ENCODE measurements around the gene MUC22. TPM values are rescaled to one million over a fixed set of nuclear protein-coding genes. Genes with fewer than 3 reads are reported as not detected.
"Not testable (repeated sequence)": the region's sequence is repeated elsewhere in the genome, so short reads cannot be mapped to it uniquely, and the experiment has no call there.

MUC22 gene
- polyA plus RNA-seq (2013, experiment 1 of 2) = not detected
- polyA plus RNA-seq (2013, experiment 2 of 2) = not detected

- H3K9me3 ChIP-seq (ENCODE audit: control insufficient read depth, low read length) = peaks cover 4% of the 10 kb centered on the region
- peaks cover 15% of the 10 kb centered on the region for H3K4me1 ChIP-seq (ENCODE audit: control insufficient read depth, insufficient read depth, low read length, poor library complexity, severe bottlenecking)
- H3K4me3 ChIP-seq (ENCODE audit: extremely low read depth, insufficient read depth, low read length, poor library complexity, severe bottlenecking) = no peak within 1 kb of the TSS
- H3K27ac ChIP-seq (ENCODE audit: low read depth, low read length, severe bottlenecking) = no peak within 1 kb of the TSS
- 93% methylated on average over 2 of the region's 4 CpGs; no CpG with 5 or more reads in 1 of the 2 experiments for WGBS, 2 experiments (ENCODE audit: insufficient coverage in 2 of 2)
- H3K36me3 ChIP-seq (ENCODE audit: control insufficient read depth, insufficient read depth, low read length) = no peaks in the 10 kb centered on the region
Observed at GRCh38 chr6:31010393-31011060, at the start of gene MUC22. Gene MUC22 (plus strand): TSS chr6:31010474. CDS start chr6:31010707, 233 bp downstream.

DNA sequence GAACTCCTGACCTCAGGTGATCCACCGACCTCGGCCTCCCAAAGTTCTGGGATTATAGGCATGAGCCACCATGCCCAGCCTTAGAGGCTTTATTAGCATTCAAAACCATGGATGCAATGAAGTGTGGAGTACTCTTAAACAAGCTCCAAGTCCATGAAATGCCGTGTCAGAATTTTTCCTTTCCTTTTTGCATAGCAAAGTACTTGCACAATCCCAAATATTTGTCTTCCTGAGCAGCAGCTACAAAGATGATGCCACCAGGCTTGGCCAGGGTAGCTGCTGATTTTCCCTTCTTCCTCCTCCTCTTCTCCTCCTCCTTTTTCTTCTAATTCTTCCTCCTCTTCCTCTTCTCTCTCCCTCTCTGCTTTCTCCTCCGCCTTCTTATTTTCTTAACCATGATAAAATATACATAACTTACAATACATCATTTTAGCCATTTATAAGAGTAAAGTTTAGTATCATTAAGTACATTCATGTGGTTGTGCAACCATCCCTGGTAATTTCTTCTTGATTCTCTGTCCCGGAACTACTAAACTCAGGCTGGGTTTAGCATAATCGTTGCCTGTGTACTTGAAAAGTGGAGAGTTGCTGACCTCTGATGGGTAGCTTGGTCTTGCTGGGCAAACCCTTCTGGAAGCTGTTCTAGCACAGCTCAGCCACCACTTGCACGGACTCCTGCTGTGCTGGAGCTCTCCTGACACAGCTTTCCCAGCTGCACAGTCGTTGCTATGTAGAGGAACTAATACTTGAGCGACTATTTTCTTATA lies 49.2 kb upstream of the MUC22 start:
- Histone ChIP-seq H3K4me3 (ENCODE audit: extremely low read depth, insufficient read depth, low read length, poor library complexity, severe bottlenecking) (no peak overlapping the region), H3K36me3 (ENCODE audit: control insufficient read depth, insufficient read depth, low read length) (no peaks in the 10 kb centered on the region), H3K9me3 (ENCODE audit: control insufficient read depth, low read length) (no peaks in the 10 kb centered on the region), H3K27ac (ENCODE audit: low read depth, low read length, severe bottlenecking) (no peak overlapping the region), H3K4me1 (ENCODE audit: control insufficient read depth, insufficient read depth, low read length, poor library complexity, severe bottlenecking) (peaks cover 10% of the 10 kb centered on the region)
- WGBS, 2 experiments (ENCODE audit: insufficient coverage in 2 of 2) = 88 to 91% methylated on average over 3 to 5 of the region's 9 CpGs

DNA sequence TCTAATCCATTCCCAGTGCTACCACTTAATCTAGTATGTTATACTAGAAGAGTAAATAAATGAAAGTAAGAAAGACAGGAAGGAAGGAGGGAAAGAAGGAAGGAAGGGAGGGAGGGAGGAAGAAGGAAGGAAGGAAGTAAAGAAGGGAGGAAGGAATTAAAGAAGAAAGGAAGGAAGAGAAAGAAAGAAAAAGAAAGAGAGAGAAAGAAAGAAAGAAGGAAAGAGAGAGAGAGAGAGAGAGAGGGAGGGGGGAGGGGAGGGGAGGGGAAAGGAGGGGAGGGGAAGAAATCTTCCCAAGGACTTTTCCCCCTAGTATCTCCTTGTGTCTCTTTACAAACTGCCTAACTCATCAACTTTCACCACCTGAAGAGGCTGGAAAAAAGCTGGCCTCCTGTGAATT lies 47.6 kb upstream of the MUC22 start:
- no peaks in the 10 kb centered on the region for H3K36me3 ChIP-seq (ENCODE audit: control insufficient read depth, insufficient read depth, low read length)
- H3K27ac ChIP-seq (ENCODE audit: low read depth, low read length, severe bottlenecking) = no peak overlapping the region
- no peaks in the 10 kb centered on the region for H3K9me3 ChIP-seq (ENCODE audit: control insufficient read depth, low read length)
- H3K4me1 ChIP-seq (ENCODE audit: control insufficient read depth, insufficient read depth, low read length, poor library complexity, severe bottlenecking) = peaks cover 3% of the 10 kb centered on the region
- no peak overlapping the region for H3K4me3 ChIP-seq (ENCODE audit: extremely low read depth, insufficient read depth, low read length, poor library complexity, severe bottlenecking)

GRCh38 chr6:30963641-30964040 lies 46.6 kb upstream of the MUC22 start:
- WGBS, 2 experiments (ENCODE audit: insufficient coverage in 2 of 2) = 93 to 97% methylated on average over 4 to 6 of the region's 6 CpGs

GRCh38 chr6:30964075-30964474 lies 46.2 kb upstream of the MUC22 start:
- Histone ChIP-seq H3K27ac (ENCODE audit: low read depth, low read length, severe bottlenecking) (no peak overlapping the region), H3K36me3 (ENCODE audit: control insufficient read depth, insufficient read depth, low read length) (no peaks in the 10 kb centered on the region), H3K4me3 (ENCODE audit: extremely low read depth, insufficient read depth, low read length, poor library complexity, severe bottlenecking) (no peak overlapping the region), H3K4me1 (ENCODE audit: control insufficient read depth, insufficient read depth, low read length, poor library complexity, severe bottlenecking) (no peaks in the 10 kb centered on the region), H3K9me3 (ENCODE audit: control insufficient read depth, low read length) (no peaks in the 10 kb centered on the region)
- 94 to 96% methylated on average over 4 of the region's 4 CpGs for WGBS, 2 experiments (ENCODE audit: insufficient coverage in 2 of 2)

More at GRCh38 chr6:30963641-30964040, 46.6 kb upstream of the MUC22 start:
- no peak overlapping the region for H3K4me3 ChIP-seq (ENCODE audit: extremely low read depth, insufficient read depth, low read length, poor library complexity, severe bottlenecking)
- no peaks in the 10 kb centered on the region for H3K9me3 ChIP-seq (ENCODE audit: control insufficient read depth, low read length)
- no peak overlapping the region for H3K27ac ChIP-seq (ENCODE audit: low read depth, low read length, severe bottlenecking)
- no peaks in the 10 kb centered on the region for H3K4me1 ChIP-seq (ENCODE audit: control insufficient read depth, insufficient read depth, low read length, poor library complexity, severe bottlenecking)
- H3K36me3 ChIP-seq (ENCODE audit: control insufficient read depth, insufficient read depth, low read length) = no peaks in the 10 kb centered on the region

- H3K4me3 ChIP-seq (ENCODE audit: extremely low read depth, insufficient read depth, low read length, poor library complexity, severe bottlenecking) = no peak overlapping the region
- H3K36me3 ChIP-seq (ENCODE audit: control insufficient read depth, insufficient read depth, low read length) = no peaks in the 10 kb centered on the region
- no peak overlapping the region for H3K27ac ChIP-seq (ENCODE audit: low read depth, low read length, severe bottlenecking)
- WGBS, 2 experiments (ENCODE audit: insufficient coverage in 2 of 2) = 86 to 92% methylated on average over 5 of the region's 5 CpGs
- no peaks in the 10 kb centered on the region for H3K4me1 ChIP-seq (ENCODE audit: control insufficient read depth, insufficient read depth, low read length, poor library complexity, severe bottlenecking)
- no peaks in the 10 kb centered on the region for H3K9me3 ChIP-seq (ENCODE audit: control insufficient read depth, low read length)
Observed at GRCh38 chr6:30965140-30965601, 45.1 kb upstream of the MUC22 start.

DNA sequence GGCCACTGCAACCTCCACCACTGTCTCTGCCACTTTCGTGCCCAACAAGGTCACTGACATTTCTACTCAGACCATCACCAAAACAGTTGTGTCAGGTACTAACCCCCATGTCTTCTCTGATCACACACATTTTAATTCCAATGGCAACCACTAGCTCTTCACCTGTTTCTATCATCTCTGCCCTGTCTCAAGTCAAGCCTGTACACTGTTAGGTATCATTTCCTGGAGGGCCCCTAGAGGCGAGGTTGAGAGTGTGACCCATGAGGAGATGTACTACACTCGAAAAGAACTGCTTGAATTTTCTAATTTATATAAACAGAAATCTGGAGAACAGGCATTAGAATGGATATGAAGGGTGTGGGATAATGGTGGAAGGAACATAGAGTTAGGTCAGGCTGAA lies 44.1 kb upstream of the MUC22 start:
- Histone ChIP-seq H3K36me3 (ENCODE audit: control insufficient read depth, insufficient read depth, low read length) (no peaks in the 10 kb centered on the region), H3K4me1 (ENCODE audit: control insufficient read depth, insufficient read depth, low read length, poor library complexity, severe bottlenecking) (no peaks in the 10 kb centered on the region), H3K27ac (ENCODE audit: low read depth, low read length, severe bottlenecking) (no peak overlapping the region), H3K4me3 (ENCODE audit: extremely low read depth, insufficient read depth, low read length, poor library complexity, severe bottlenecking) (no peak overlapping the region), H3K9me3 (ENCODE audit: control insufficient read depth, low read length) (no peaks in the 10 kb centered on the region)
- 79 to 96% methylated on average over 2 to 3 of the region's 3 CpGs for WGBS, 2 experiments (ENCODE audit: insufficient coverage in 2 of 2)

DNA sequence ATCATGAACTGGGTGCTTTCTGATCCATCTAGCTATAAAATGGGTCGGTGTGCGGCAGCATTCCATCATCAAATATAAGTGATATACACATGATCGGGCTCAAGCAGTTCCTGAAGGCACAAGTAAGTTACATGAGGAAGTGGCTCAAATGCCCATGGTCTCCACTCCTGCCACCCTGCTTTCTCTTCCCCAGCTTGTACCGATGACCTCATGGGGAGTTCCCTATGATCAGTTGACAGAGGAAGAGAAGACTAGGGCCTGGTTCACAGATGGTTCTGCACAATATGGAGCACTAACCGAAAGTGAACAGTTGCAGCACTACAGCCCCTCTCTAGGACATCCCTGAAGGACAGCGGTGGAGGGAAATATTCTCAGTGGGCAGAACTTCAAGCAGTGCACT lies 41.1 kb upstream of the MUC22 start:
- not testable (repeated sequence) for H3K4me1 ChIP-seq (ENCODE audit: control insufficient read depth, insufficient read depth, low read length, poor library complexity, severe bottlenecking); H3K4me3 ChIP-seq (ENCODE audit: extremely low read depth, insufficient read depth, low read length, poor library complexity, severe bottlenecking); H3K9me3 ChIP-seq (ENCODE audit: control insufficient read depth, low read length); H3K36me3 ChIP-seq (ENCODE audit: control insufficient read depth, insufficient read depth, low read length); H3K27ac ChIP-seq (ENCODE audit: low read depth, low read length, severe bottlenecking)
- WGBS, 2 experiments (ENCODE audit: insufficient coverage in 2 of 2) = 96 to 100% methylated on average over 3 to 4 of the region's 6 CpGs

DNA sequence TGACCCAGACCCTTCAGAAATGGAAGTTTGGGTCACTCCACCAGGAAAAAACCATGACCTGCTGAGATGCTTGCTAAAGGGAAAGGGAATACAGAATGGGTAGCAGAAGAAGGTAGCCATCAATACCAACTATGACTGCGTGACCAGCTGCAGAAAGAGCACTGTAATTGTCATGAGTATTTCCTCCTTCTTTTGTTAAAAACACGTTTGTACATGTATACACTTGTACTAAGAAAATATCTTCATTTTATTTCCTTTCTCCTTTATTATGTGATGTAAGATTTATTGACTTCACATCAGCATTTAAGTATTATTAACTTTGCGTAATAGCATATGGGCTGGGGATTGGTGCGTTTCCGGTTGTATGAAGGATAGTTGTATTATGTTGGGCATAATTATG lies 39.3 kb upstream of the MUC22 start:
- H3K4me1 ChIP-seq (ENCODE audit: control insufficient read depth, insufficient read depth, low read length, poor library complexity, severe bottlenecking) = no peaks in the 10 kb centered on the region
- no peak overlapping the region for H3K4me3 ChIP-seq (ENCODE audit: extremely low read depth, insufficient read depth, low read length, poor library complexity, severe bottlenecking)
- no peak overlapping the region for H3K27ac ChIP-seq (ENCODE audit: low read depth, low read length, severe bottlenecking)
- no peaks in the 10 kb centered on the region for H3K36me3 ChIP-seq (ENCODE audit: control insufficient read depth, insufficient read depth, low read length)
- 92 to 100% methylated on average over 2 to 4 of the region's 5 CpGs for WGBS, 2 experiments (ENCODE audit: insufficient coverage in 2 of 2)
- no peaks in the 10 kb centered on the region for H3K9me3 ChIP-seq (ENCODE audit: control insufficient read depth, low read length)

GRCh38 chr6:30972816-30973215 lies 37.5 kb upstream of the MUC22 start:
- Histone ChIP-seq H3K27ac (ENCODE audit: low read depth, low read length, severe bottlenecking) (no peak overlapping the region), H3K4me1 (ENCODE audit: control insufficient read depth, insufficient read depth, low read length, poor library complexity, severe bottlenecking) (no peaks in the 10 kb centered on the region)
- WGBS, 2 experiments (ENCODE audit: insufficient coverage in 2 of 2) = 90 to 94% methylated on average over 3 of the region's 4 CpGs

More at GRCh38 chr6:30972816-30973215, 37.5 kb upstream of the MUC22 start:
- Histone ChIP-seq H3K36me3 (ENCODE audit: control insufficient read depth, insufficient read depth, low read length) (no peaks in the 10 kb centered on the region), H3K9me3 (ENCODE audit: control insufficient read depth, low read length) (no peaks in the 10 kb centered on the region), H3K4me3 (ENCODE audit: extremely low read depth, insufficient read depth, low read length, poor library complexity, severe bottlenecking) (no peak overlapping the region)

Data from mesodermal cell (in vitro differentiated cells).